Activated naive CD4-positive, alpha-beta T cell treated with anti-CD3 and anti-CD28 coated beads for 36 hours (primary cell): ENCODE measurements around the gene HERC6. TPM values are rescaled to one million over a fixed set of nuclear protein-coding genes. Genes with fewer than 3 reads are reported as not detected.

Experiments
- CTCF ChIA-PET: fragments of 350-600 bp; sonication (Branson Sonifier 250); formaldehyde crosslinking; loops from one replicate; lab custom pipeline; 2021; ENCODE audit warnings: antibody characterized with exemption; lab: Charles Lee
- DNase-seq: peaks from one replicate; pipeline ENCODE4 v3.0.0-alpha.2; 2020
- H3K27ac Mint-ChIP-seq: one replicate; pipeline ENCODE4 v1.8.0; 2021; ENCODE audit warnings: mild to moderate bottlenecking, mixed read lengths
- H3K27me3 Mint-ChIP-seq: one replicate; pipeline ENCODE4 v1.8.0; 2021; ENCODE audit warnings: low read depth, mixed read lengths
- H3K36me3 Mint-ChIP-seq: one replicate; pipeline ENCODE4 v1.8.0; 2021; ENCODE audit warnings: low read depth, mixed read lengths
- H3K4me1 Mint-ChIP-seq: one replicate; pipeline ENCODE4 v1.8.0; 2021; ENCODE audit warnings: low read depth, mixed read lengths
- H3K4me3 Mint-ChIP-seq: one replicate; pipeline ENCODE4 v1.8.0; 2021; ENCODE audit warnings: mild to moderate bottlenecking, moderate library complexity, mixed read lengths
- H3K9me3 Mint-ChIP-seq: one replicate; pipeline ENCODE4 v1.8.0; 2021; ENCODE audit warnings: mixed read lengths
- intact Hi-C: fragments of 100-400 bp; cut with micrococcal nuclease; formaldehyde crosslinking; loops from one replicate; pipeline ENCODE4 v1.15.1; 2023
- total RNA-seq, 2 experiments: library from RNA; stranded (reverse); gene quantifications; one replicate each; pipeline ENCODE4 v1.2.3, GENCODE V29; 2021

HERC6 gene
- total RNA-seq, 2 experiments from 2014 or later: 9.9 to 10.2 TPM

- DNase-seq: no peak
- CTCF ChIA-PET: interaction anchor here (0.6 kb wide), 1 partner anchor 64 kb away, joined by 3 read pairs; no protein-coding TSS in a partner anchor
- H3K27ac Mint-ChIP-seq: no peak overlapping the region
- H3K9me3 Mint-ChIP-seq: no peaks in the 10 kb centered on the region
- no peaks in the 10 kb centered on the region for H3K4me1 Mint-ChIP-seq
- intact Hi-C loops: loop anchor here (10.0 kb wide), 1 partner anchor 844 kb away; no protein-coding TSS in a partner anchor
- no peaks in the 10 kb centered on the region for H3K36me3 Mint-ChIP-seq
- no peaks in the 10 kb centered on the region for H3K27me3 Mint-ChIP-seq
- H3K4me3 Mint-ChIP-seq: no peak overlapping the region
Measured at GRCh38 chr4:88451205-88451604, 72.6 kb downstream of the HERC6 start.

- Mint-ChIP-seq H3K36me3 (peaks cover 2% of the 10 kb centered on the region), H3K27me3 (no peaks in the 10 kb centered on the region), H3K4me3 (no peak overlapping the region), H3K9me3 (no peaks in the 10 kb centered on the region), H3K27ac (no peak overlapping the region), H3K4me1 (peaks cover 2% of the 10 kb centered on the region)
- intact Hi-C loops: loop anchor here (10.0 kb wide), 1 partner anchor 842 kb away; no protein-coding TSS in a partner anchor
- DNase-seq: no peak
- CTCF ChIA-PET: interaction anchor here (0.5 to 1.4 kb wide), 2 partner anchors 11 to 94 kb away, joined by 3 to 5 read pairs; no protein-coding TSS in a partner anchor
Measured at GRCh38 chr4:88452912-88453311, 74.3 kb downstream of the HERC6 start.

- Mint-ChIP-seq H3K4me1 (peaks cover 5% of the 10 kb centered on the region), H3K27me3 (no peaks in the 10 kb centered on the region), H3K4me3 (peak within 1 kb of the TSS; percentile 98), H3K9me3 (no peaks in the 10 kb centered on the region), H3K27ac (peak within 1 kb of the TSS; percentile 97), H3K36me3 (peaks cover 4% of the 10 kb centered on the region)
- CTCF ChIA-PET: interaction anchor here (0.9 to 2.3 kb wide), 10 partner anchors 14 to 647 kb away, joined by 3 to 11 read pairs (median 4); partner anchors contain the start of gene HERC6
- intact Hi-C loops: loop anchor here (1.0 to 10.0 kb wide), 12 partner anchors 10 to 1034 kb away; partner anchors contain the start of genes NUDT9, PPM1K and PYURF
- DNase-seq: peak; percentile 93
Measured at GRCh38 chr4:88456670-88457306, 78.1 kb downstream of the HERC6 start, which contains the start of gene HERC5. Gene HERC5, plus strand, starts transcription at chr4:88457119. Its CDS starts 151 bp downstream, at chr4:88457270.

GRCh38 chr4:88457307-88458103 lies 78.9 kb downstream of the HERC6 start:
- intact Hi-C loops: loop anchor here (1.0 to 10.0 kb wide), 9 partner anchors 9 to 1035 kb away; partner anchors contain the start of genes NUDT9, PPM1K and PYURF
- H3K4me1 Mint-ChIP-seq: peaks cover 5% of the 10 kb centered on the region
- H3K4me3 Mint-ChIP-seq: peak overlapping the region; percentile 98
- no peaks in the 10 kb centered on the region for H3K9me3 Mint-ChIP-seq
- DNase-seq: peak; percentile 47
- H3K36me3 Mint-ChIP-seq: peaks cover 7% of the 10 kb centered on the region
- CTCF ChIA-PET: interaction anchor here (0.9 to 2.3 kb wide), 8 partner anchors 13 to 646 kb away, joined by 3 to 11 read pairs (median 4); partner anchors contain the start of gene HERC6
- H3K27me3 Mint-ChIP-seq: no peaks in the 10 kb centered on the region
- peak overlapping the region; percentile 46 for H3K27ac Mint-ChIP-seq

- no peak overlapping the region for H3K27ac Mint-ChIP-seq
- intact Hi-C loops: loop anchor here (5.0 to 10.0 kb wide), 2 partner anchors 837 to 1036 kb away; partner anchors contain the start of gene NUDT9
- no peaks in the 10 kb centered on the region for H3K27me3 Mint-ChIP-seq
- peaks cover 7% of the 10 kb centered on the region for H3K36me3 Mint-ChIP-seq
- no peaks in the 10 kb centered on the region for H3K9me3 Mint-ChIP-seq
- CTCF ChIA-PET: no interaction called here
- peaks cover 5% of the 10 kb centered on the region for H3K4me1 Mint-ChIP-seq
- H3K4me3 Mint-ChIP-seq: peak overlapping the region; percentile 98
- no peak for DNase-seq
Measured at GRCh38 chr4:88458104-88458740, 79.6 kb downstream of the HERC6 start.

- intact Hi-C loops: loop anchor here (1.0 kb wide), 1 partner anchor 8 kb away; the partner anchor contains the start of gene HERC5
- Mint-ChIP-seq H3K9me3 (no peaks in the 10 kb centered on the region), H3K27ac (no peak overlapping the region), H3K4me1 (peaks cover 10% of the 10 kb centered on the region), H3K4me3 (no peak overlapping the region), H3K27me3 (no peaks in the 10 kb centered on the region), H3K36me3 (peaks cover 35% of the 10 kb centered on the region)
- no peak for DNase-seq
- CTCF ChIA-PET: no interaction called here
Measured at GRCh38 chr4:88465653-88466192, 87.1 kb downstream of the HERC6 start.

GRCh38 chr4:88467392-88467791 lies 88.7 kb downstream of the HERC6 start:
- DNase-seq: no peak
- H3K27me3 Mint-ChIP-seq: no peaks in the 10 kb centered on the region
- H3K9me3 Mint-ChIP-seq: no peaks in the 10 kb centered on the region
- CTCF ChIA-PET: no interaction called here
- peaks cover 38% of the 10 kb centered on the region for H3K36me3 Mint-ChIP-seq
- no peak overlapping the region for H3K27ac Mint-ChIP-seq
- H3K4me1 Mint-ChIP-seq: peaks cover 10% of the 10 kb centered on the region
- no peak overlapping the region for H3K4me3 Mint-ChIP-seq
- intact Hi-C loops: no loop called here

- peaks cover 27% of the 10 kb centered on the region for H3K36me3 Mint-ChIP-seq
- H3K9me3 Mint-ChIP-seq: no peaks in the 10 kb centered on the region
- H3K27me3 Mint-ChIP-seq: no peaks in the 10 kb centered on the region
- DNase-seq: no peak
- H3K27ac Mint-ChIP-seq: no peak overlapping the region
- no peak overlapping the region for H3K4me3 Mint-ChIP-seq
- intact Hi-C loops: no loop called here
- no peaks in the 10 kb centered on the region for H3K4me1 Mint-ChIP-seq
- CTCF ChIA-PET: no interaction called here
Measured at GRCh38 chr4:88477229-88477860, 98.7 kb downstream of the HERC6 start.

- intact Hi-C loops: no loop called here
- DNase-seq: no peak
- Mint-ChIP-seq H3K4me3 (no peak overlapping the region), H3K27ac (no peak overlapping the region), H3K4me1 (no peaks in the 10 kb centered on the region), H3K36me3 (peaks cover 22% of the 10 kb centered on the region), H3K9me3 (no peaks in the 10 kb centered on the region), H3K27me3 (no peaks in the 10 kb centered on the region)
- CTCF ChIA-PET: no interaction called here
Measured at GRCh38 chr4:88478247-88478646, 99.6 kb downstream of the HERC6 start.

GRCh38 chr4:88481537-88481936 lies 102.9 kb downstream of the HERC6 start:
- no peaks in the 10 kb centered on the region for H3K9me3 Mint-ChIP-seq
- no peak for DNase-seq
- H3K4me3 Mint-ChIP-seq: no peak overlapping the region
- H3K27ac Mint-ChIP-seq: no peak overlapping the region
- no peaks in the 10 kb centered on the region for H3K27me3 Mint-ChIP-seq
- peaks cover 11% of the 10 kb centered on the region for H3K36me3 Mint-ChIP-seq
- CTCF ChIA-PET: no interaction called here
- no peaks in the 10 kb centered on the region for H3K4me1 Mint-ChIP-seq
- intact Hi-C loops: no loop called here

GRCh38 chr4:88489100-88489761 lies 110.6 kb downstream of the HERC6 start:
- no peak for DNase-seq
- peak overlapping the region; percentile 54 for H3K27ac Mint-ChIP-seq
- H3K36me3 Mint-ChIP-seq: peaks cover 15% of the 10 kb centered on the region
- peaks cover 12% of the 10 kb centered on the region for H3K4me1 Mint-ChIP-seq
- H3K4me3 Mint-ChIP-seq: no peak overlapping the region
- CTCF ChIA-PET: interaction anchor here (0.6 to 1.3 kb wide), 6 partner anchors 19 to 270 kb away, joined by 3 to 5 read pairs (median 3); partner anchors contain the start of gene HERC5
- intact Hi-C loops: loop anchor here (1.0 kb wide), 3 partner anchors 14 to 107 kb away; partner anchors contain the start of gene HERC5
- H3K9me3 Mint-ChIP-seq: no peaks in the 10 kb centered on the region
- H3K27me3 Mint-ChIP-seq: no peaks in the 10 kb centered on the region
